Uterus (tissue), 2 donors: Measurements from ENCODE around the gene RBM45.

Experiments used
- CTCF ChIP-seq, 4 experiments: fragments of 200-600 bp in 2 of 4; fragments of 450-650 bp in 2 of 4; sonication (generic) in 2 of 4; IDR thresholded peaks; one replicate each; pipeline ENCODE4 v1.5.1; 2016 to 2019; ENCODE audit warnings: antibody characterized with exemption in 4 of 4, mild to moderate bottlenecking in 2 of 4, moderate library complexity in 1 of 4
- POLR2A ChIP-seq, 2 donors: fragments of 450-650 bp; IDR thresholded peaks; one replicate each; pipeline ENCODE4 v1.6.1; 2016; ENCODE audit warnings: antibody characterized with exemption in 2 of 2, mild to moderate bottlenecking in 1 of 2, moderate library complexity in 1 of 2

- no peak for TF ChIP-seq CTCF (IDR thresholded peaks at IDR 0.05)
- TF ChIP-seq POLR2A (IDR thresholded peaks at IDR 0.05), result no peak
Measured at GRCh38 chr2:178155524-178155923, 43.3 kb downstream of the RBM45 start.
